Daoy (cell line): Measurements from ENCODE around the gene ZFY. TPM values are rescaled to one million over a fixed set of nuclear protein-coding genes. Genes with fewer than 3 reads are reported as not detected.

Experiments
- DNase-seq: peaks from one replicate; pipeline ENCODE4 v3.0.0-alpha.2; 2015; ENCODE audit warnings: low read depth
- total RNA-seq: library from RNA; depleted of rRNA; stranded (reverse); fragments of >200 nt; shearing (Covaris generic); gene quantifications from 2 replicates; pipeline ENCODE4 v1.2.3, GENCODE V29; 2014; rRNA removed

Gene ZFY
- 0.17 TPM in 1 of 2 replicates, not detected in the other for total RNA-seq

DNA sequence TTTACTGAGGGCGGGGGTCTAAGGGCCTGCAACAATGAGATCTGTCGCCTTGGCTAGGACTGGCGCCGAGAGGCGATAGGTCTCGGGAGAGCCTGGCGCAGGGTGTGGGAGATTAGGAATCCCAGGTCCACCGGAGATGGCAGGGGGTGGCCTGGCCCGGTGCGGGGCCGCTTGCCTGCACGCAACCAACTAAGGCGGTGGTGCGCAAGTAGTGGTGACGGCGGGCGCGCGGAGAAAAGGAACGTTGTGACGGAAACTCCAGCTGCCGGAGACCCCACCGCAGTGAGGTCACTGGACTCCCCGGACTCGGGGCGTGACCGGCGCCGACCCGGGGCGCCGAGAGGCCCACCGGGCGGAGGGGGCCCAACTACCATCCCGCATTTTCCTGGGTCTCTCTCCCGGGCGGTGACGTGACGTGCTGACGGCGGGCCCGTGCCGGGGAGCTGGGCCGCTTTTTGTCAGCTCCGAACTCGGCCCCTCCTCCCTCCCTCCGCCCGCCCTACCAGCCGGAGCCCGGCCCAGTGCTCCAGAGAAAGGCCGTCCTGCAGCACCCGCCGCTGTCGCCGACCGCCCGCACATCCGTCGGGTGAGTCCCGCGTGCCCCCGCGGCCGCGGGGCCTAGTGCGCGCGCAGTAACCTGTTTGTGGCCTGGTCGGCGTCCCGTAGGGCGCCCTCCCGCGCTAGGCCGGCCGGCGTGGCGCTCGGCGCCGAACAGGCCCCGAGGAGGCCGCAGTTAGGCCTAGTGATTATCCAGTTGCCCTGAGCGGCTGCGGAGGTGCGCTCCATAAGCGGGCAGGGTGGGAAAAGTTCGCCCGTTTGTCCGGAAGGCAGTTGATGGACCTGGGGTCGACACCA lies at the start of gene ZFY:
Gene ZFY, plus strand, starts transcription at position 521 of the 855 bp plus-strand sequence. CDS start 18,556 bp downstream, outside the sequence.
- no peak for DNase-seq

GRCh38 chrY:2885880-2886279 lies 49.3 kb upstream of the ZFY start:
- no peak for DNase-seq

DNA sequence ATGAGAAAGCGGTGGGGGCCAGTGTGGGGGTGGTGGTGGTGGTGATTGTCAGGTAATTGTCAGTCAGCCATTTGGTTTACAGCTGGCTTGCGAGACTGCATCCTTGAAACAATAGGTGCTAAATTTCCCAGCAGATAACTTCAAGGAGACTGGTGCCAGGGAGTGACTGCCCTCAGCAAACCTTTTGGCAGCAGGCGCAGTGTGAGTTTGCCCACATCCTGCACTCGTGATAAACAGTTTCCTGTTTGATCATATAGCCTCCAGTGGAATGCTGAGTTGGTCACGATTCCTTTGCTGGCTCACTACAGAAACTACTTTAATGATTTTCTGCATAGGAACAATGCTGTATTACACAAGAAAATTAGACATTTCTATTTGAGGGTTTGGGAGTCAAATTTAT lies 47.8 kb upstream of the ZFY start:
- DNase-seq = no peak

- DNase-seq = no peak
These were observed 47.2 kb upstream of the ZFY start for GRCh38 chrY:2887955-2888354.

DNA sequence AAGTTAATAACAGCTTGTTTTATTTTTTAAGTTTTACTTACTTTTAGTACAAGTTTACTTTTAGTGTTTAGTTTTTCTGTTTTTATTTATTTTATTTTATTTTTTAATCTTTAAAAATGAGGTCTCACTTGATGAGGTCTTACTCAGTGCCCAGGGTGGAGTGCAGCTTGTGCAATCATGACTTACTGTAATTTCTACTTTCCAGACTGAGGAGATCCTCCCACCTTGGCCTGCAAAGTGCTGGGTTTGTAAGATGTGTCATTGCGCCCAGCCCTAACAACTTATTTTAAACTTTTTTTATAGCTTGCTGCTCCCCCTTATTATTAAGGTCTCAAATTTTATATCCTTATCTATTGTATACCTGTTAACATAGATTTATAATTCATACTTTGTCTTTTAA lies 41.7 kb upstream of the ZFY start:
- DNase-seq = no peak

- no peak for DNase-seq
These were observed 39.1 kb upstream of the ZFY start for GRCh38 chrY:2896050-2896449.

DNA sequence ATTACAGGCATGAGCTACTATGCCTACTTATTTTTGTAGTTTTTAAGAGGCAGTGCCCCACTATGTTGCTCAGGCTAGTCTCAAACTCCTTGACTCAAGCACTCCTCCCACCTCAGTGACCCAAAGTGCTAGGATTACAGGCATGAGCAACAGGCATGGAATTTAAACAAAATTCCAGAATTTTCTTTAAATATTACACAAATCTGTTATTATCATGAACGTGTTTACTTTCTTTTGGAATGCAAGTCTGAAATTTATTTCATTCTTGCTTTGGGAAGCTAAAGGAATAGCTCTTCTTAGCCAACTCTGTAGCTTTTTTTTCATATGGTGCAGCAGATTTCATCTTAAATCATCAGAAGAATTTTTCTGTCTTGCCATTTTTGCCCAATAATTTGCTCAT lies 27.8 kb upstream of the ZFY start:
- no peak for DNase-seq

- no peak for DNase-seq
These were observed 21.9 kb upstream of the ZFY start for GRCh38 chrY:2913066-2913815.

DNA sequence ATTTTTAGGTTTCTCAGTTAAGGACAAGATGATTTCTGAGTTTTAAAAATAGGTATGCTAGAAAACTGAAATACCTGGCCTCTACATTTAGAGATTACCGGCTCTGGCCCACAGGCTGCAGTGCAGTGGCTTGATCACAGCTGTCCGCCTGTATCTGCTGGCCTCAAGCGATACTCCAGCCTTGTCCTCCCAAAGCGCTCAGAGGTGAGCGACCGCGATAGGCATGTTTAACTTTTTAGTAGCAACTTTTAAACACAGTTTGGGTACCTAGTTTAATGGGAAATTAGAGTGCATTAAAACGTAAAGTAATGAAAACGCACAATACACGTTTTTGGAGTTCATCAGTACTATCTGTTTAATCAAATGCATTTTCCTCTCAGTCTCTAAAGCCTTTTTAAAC lies 1.1 kb upstream of the ZFY start:
- no peak for DNase-seq

DNA sequence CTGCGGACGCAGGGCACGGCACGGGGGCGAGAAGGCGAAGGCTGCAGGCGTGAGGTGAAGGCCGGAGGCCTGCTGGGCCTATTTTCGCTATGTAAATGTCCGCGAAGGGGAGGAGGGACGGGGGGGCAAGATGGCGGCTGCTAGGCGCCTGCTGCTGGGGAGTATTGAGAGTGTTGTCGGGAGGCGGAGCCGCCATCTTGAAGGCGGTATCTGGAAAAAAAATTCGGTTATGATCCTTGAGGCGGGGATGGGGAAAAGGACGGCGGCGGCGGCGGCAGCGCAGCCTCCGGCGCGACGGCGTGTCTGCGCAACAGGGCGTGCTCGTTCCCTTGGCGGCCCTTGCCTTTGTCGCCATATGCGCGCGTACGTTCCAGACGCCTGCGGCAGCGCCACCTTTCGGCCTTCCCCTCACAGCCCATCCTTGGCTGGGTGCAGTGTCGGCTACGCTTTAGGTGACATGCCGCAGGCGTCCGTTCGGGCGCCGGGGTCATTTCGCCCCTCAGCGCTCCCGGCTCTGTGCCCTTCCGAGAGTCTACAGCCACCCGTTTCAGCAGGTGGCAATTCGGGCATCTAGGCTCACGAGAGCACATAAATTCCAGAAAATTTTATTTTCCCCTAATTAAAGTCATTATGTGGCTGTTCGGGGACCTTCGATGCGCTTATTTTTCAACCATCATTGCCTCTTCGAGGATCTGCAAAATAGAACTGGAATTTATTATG lies 695 bp downstream of the ZFY start:
- peak; percentile 0 for DNase-seq

GRCh38 chrY:2936436-2936750 lies 1.2 kb downstream of the ZFY start:
- no peak for DNase-seq

GRCh38 chrY:2937149-2937548 lies 2.0 kb downstream of the ZFY start:
- no peak for DNase-seq

- DNase-seq = no peak
These were observed 14.5 kb downstream of the ZFY start for GRCh38 chrY:2949590-2950252.

DNA sequence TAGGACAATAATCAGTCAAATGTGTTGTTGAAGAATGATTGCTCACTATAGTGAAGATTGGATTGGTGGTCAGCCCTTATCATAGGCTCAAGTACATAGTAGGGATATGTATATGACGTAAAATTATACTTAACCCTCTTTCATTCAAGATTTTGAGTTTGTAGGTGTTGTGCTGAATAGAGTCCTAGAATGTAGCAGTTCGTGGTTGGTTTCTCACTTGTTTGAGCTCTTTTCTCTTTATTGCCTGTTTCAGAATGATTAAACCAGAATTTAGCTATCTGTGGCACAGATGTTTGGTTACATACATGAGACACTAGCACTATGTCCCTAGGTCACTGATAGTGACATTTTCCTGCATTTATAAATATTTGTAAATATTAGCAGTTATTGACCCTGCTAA lies 15.5 kb downstream of the ZFY start:
- no peak for DNase-seq

GRCh38 chrY:2952912-2953311 lies 17.7 kb downstream of the ZFY start:
- no peak for DNase-seq

DNA sequence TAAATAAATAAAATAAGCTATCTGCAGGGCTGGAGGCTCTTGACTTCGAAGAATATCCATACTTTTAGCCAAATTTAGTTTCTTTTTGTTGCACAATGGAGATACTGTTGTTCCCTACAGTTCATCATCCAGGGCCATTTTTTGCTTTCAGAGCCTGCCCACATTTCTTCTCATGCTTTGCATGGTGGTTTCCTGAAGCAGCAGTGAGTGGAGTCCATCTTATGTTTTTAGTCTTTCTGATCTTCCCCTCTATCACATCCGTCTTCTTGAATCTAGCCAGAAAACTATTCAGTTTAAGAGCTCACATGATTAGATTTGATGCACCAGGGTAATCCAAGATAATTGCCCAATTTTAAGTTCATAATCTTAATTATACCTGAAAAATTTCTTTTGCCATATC lies 19.6 kb downstream of the ZFY start:
- DNase-seq = no peak

- no peak for DNase-seq
These were observed 20.4 kb downstream of the ZFY start for GRCh38 chrY:2955561-2955960.

DNA sequence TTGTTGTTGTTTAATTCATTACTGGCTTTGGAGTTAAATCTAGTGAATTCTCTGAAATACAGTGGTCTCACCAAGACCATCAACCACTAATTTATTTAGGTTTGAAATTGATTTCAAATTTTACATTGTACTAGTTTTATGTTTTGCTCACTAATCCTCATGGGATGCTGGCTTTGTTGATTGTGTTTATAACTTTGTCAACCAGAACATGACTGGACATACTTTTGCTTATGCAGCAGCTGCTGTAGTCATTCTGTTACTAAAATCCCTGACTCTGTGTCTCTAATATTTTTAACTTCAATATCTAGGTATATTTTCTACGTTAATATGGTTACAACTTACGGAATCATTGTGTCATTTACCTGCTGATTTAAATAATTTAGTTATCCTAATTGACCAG lies 26.9 kb downstream of the ZFY start:
- no peak for DNase-seq

- DNase-seq = no peak
These were observed 29.6 kb downstream of the ZFY start for GRCh38 chrY:2964814-2965213.

- DNase-seq = no peak
These were observed 30.4 kb downstream of the ZFY start for GRCh38 chrY:2965629-2966028.

DNA sequence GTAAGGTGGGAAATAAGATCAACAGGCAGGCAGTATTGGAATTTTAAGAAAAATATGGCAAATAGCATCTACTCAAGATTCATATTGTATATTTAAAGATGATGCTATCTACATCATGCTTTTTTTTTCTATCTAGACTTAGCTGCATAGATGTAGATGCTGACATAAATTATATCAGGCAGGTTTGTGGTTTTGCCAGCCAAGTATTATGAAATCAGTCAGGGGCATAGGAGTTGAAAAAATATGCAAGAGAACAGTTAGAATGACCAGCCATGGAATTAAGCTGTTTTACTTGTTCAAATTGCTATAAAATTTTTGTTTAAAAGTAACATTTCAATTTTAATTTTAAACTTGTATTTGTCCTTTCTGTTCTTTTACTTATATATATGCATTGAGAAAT lies 34.4 kb downstream of the ZFY start:
- DNase-seq = no peak

DNA sequence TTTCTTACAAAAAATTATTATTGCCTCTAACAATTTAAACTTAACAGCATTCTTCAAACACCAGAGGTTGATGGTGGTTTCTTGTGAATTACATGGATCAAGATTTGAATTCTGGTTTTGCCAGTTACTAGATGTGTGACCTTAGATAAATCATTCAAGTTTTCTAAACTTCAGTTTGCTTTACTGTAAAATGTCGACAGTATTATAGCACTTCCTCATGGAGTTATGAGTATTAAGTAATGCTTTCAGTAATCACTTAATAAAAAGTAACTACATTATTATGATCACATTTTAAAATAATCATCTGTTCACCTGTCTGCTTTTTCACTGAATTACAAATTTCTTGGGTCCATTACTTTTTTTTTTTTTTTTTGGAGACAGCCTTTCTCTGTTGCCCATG lies 37.5 kb downstream of the ZFY start:
- no peak for DNase-seq
